Measurements from ENCODE around the gene CNTN4.

Gene CNTN4

DNA sequence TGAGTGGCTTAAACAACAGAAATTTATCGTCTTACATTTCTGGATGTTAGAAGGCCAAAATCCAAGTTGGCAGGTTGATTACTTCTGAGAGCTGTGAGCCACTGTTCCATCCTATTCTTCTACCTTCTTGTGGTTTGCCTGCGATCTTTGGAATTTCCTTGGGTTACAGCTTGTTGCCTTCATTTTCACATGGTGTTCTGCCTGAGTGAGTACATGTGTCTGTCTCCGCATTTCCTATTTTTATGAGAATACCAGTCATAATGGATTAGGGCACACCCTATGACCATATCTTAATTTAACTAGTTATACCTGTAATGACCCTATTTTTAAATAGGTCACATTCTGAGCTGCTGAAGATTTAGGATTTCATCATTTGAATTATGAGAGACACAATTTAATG, 294.3 kb downstream of the CNTN4 start:
- no peak for DNase-seq (ENCODE audit: low read depth in 2 of 2)
- TF ChIP-seq, protein P1, sequence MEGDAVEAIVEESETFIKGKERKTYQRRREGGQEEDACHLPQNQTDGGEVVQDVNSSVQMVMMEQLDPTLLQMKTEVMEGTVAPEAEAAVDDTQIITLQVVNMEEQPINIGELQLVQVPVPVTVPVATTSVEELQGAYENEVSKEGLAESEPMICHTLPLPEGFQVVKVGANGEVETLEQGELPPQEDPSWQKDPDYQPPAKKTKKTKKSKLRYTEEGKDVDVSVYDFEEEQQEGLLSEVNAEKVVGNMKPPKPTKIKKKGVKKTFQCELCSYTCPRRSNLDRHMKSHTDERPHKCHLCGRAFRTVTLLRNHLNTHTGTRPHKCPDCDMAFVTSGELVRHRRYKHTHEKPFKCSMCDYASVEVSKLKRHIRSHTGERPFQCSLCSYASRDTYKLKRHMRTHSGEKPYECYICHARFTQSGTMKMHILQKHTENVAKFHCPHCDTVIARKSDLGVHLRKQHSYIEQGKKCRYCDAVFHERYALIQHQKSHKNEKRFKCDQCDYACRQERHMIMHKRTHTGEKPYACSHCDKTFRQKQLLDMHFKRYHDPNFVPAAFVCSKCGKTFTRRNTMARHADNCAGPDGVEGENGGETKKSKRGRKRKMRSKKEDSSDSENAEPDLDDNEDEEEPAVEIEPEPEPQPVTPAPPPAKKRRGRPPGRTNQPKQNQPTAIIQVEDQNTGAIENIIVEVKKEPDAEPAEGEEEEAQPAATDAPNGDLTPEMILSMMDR (IDR thresholded peaks at IDR 0.05; ENCODE audit: low read depth, low read length): no peak
- no peak overlapping the region for H3K4me3 ChIP-seq (replicated peaks in 1 of 2; ENCODE audit: low read depth in 2 of 2, low read length in 2 of 2)

DNA sequence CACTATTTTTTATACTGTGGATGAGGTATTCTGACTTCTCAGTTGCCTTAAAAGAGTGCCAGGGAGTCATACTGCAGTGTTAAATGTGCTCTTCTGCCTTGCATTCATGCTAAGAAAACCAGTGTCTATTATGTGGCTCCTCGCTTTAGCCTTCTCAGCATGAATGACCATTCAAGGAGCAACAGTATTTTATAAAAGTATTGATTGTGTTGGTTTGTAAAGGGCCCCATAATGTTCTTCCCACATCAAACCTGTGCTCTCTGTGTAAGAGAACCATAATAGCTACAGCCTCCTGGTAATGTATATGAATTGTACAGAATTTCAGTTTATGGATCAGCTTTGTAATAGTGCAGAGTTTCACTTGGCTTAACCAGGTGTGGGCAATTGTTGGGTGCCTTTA, 316.4 kb downstream of the CNTN4 start:
- TF ChIP-seq, protein P1 (IDR thresholded peaks at IDR 0.05; ENCODE audit: low read depth, low read length): no peak
- no peak overlapping the region for H3K4me3 ChIP-seq (replicated peaks in 1 of 2; ENCODE audit: low read depth in 2 of 2, low read length in 2 of 2)
- no peak for DNase-seq (ENCODE audit: low read depth in 2 of 2)

DNA sequence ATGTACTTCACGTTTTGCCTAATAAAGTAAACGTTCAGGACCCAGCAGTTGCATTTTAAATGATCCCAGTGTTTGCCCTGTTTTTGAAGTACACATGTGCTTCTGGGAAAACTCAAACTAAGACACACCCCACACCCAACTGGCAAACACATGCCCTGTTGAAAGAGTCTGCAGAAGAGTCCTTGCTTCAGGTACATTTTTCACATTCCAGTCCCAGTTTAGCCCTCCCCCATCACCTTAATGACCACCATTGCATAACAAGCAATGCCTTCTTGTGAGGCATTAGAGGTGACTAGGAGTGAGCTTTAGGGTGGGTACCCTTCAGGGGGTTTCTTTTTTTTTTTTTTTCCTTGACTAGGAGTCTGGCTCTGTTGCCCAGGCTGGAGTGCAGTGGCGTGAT, 322.3 kb downstream of the CNTN4 start:
- DNase-seq (ENCODE audit: low read depth in 2 of 2): no peak
- H3K4me3 ChIP-seq (replicated peaks in 1 of 2; ENCODE audit: low read depth in 2 of 2, low read length in 2 of 2): no peak overlapping the region
- TF ChIP-seq, protein P1 (IDR thresholded peaks at IDR 0.05; ENCODE audit: low read depth, low read length): no peak

DNA sequence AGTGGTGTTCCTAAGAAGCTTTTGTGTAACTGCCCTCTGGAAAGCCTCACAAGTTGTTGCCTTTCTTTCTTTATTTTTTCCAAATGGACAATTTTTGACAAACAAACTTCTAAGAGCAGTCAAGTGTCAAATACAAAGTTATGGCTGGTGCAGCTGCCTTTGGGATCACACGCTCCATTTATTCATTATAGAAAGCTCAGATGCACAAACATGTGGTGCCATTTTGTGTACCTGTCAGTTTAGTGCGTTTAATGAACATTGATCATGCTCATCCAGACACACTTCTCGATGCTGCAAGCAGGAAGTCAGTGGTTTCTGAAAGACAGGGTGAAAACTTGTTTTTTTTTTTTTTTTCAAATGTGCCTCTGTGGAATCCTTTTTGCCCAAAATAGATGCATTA, 324.5 kb downstream of the CNTN4 start:
- TF ChIP-seq, protein P1 (IDR thresholded peaks at IDR 0.05; ENCODE audit: low read depth, low read length): no peak
- no peak for DNase-seq (ENCODE audit: low read depth in 2 of 2)
- no peak overlapping the region for H3K4me3 ChIP-seq (replicated peaks in 1 of 2; ENCODE audit: low read depth in 2 of 2, low read length in 2 of 2)

DNA sequence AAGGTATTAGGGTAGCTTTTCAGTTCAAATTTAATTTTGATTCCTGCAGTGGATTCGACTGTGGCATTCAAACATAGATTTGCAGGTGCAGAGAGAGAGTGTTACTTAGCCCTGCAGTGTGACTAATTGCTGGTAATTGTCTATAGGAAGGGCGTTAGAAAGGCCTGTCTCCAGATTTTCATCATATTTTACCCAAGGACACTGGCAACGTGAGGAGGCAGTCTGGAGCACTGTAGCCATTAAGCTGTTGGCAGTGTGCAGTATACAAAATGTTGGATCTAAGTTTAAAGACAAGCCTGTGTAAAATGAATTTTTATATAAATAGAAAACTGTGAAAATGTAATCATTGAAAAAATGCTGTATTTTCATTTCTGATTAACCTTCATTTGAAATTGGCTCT, 342.9 kb downstream of the CNTN4 start:
- TF ChIP-seq, protein P1 (IDR thresholded peaks at IDR 0.05; ENCODE audit: low read depth, low read length): no peak
- H3K4me3 ChIP-seq (replicated peaks in 1 of 2; ENCODE audit: low read depth in 2 of 2, low read length in 2 of 2): no peak overlapping the region
- DNase-seq (ENCODE audit: low read depth in 2 of 2): no peak

DNA sequence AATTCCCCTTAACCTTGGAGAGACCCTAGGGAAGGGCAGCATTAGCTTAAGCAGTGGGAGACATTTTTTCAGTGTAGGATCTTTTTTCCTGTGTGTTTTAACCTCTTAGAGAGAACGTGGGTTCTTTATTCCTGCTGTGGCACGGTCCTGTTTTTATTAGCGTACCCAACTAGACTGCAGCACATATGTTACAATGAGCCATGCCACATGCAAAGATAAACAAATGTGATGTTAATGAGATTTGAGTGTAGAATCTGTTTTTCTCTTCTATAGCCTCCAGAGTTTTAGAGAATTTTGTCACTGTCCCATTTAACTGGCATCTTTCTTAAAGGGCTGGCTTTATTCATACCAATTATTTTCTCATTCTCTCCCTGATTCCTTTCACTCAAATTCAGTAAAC, 347.5 kb downstream of the CNTN4 start:
- DNase-seq (ENCODE audit: low read depth in 2 of 2): no peak
- TF ChIP-seq, protein P1 (IDR thresholded peaks at IDR 0.05; ENCODE audit: low read depth, low read length): no peak
- H3K4me3 ChIP-seq (replicated peaks in 1 of 2; ENCODE audit: low read depth in 2 of 2, low read length in 2 of 2): no peak overlapping the region

DNA sequence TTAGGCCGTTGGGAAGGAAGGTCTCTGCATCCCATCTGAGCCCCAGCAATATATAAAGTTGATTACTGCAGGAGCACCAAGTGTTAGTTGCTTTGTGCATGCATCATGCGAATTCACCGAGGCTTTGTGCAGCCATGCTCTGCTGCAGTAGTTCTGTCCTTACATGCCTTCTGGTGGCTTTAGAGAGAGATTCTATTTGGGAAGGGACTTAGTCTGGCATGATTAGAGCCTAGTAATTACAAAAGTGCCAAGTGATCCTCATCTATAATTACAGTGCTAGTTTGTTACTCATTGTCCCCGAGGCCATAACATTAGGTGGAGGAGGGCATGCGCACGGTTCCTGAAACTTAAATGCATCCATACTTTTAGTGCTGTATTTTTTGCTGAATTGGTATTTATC, 353.6 kb downstream of the CNTN4 start:
- TF ChIP-seq, protein P1 (IDR thresholded peaks at IDR 0.05; ENCODE audit: low read depth, low read length): no peak
- H3K4me3 ChIP-seq (replicated peaks in 1 of 2; ENCODE audit: low read depth in 2 of 2, low read length in 2 of 2): no peak overlapping the region
- no peak for DNase-seq (ENCODE audit: low read depth in 2 of 2)

Measured in cardiac fibroblast (primary cell).